Cardiac atrium fibroblast (primary cell): Measurements from ENCODE around the gene ZNF597. TPM values are rescaled to one million over a fixed set of nuclear protein-coding genes. Genes with fewer than 3 reads are reported as not detected.

Experiments
- total RNA-seq: library from RNA; depleted of rRNA; stranded (reverse); fragments of >200 nt; gene quantifications from 2 replicates; pipeline ENCODE4 v1.2.3, GENCODE V29; 2015

ZNF597 gene, protein sequence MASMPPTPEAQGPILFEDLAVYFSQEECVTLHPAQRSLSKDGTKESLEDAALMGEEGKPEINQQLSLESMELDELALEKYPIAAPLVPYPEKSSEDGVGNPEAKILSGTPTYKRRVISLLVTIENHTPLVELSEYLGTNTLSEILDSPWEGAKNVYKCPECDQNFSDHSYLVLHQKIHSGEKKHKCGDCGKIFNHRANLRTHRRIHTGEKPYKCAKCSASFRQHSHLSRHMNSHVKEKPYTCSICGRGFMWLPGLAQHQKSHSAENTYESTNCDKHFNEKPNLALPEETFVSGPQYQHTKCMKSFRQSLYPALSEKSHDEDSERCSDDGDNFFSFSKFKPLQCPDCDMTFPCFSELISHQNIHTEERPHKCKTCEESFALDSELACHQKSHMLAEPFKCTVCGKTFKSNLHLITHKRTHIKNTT
- 1.3 and 1.8 TPM in 2 replicates for total RNA-seq

DNA sequence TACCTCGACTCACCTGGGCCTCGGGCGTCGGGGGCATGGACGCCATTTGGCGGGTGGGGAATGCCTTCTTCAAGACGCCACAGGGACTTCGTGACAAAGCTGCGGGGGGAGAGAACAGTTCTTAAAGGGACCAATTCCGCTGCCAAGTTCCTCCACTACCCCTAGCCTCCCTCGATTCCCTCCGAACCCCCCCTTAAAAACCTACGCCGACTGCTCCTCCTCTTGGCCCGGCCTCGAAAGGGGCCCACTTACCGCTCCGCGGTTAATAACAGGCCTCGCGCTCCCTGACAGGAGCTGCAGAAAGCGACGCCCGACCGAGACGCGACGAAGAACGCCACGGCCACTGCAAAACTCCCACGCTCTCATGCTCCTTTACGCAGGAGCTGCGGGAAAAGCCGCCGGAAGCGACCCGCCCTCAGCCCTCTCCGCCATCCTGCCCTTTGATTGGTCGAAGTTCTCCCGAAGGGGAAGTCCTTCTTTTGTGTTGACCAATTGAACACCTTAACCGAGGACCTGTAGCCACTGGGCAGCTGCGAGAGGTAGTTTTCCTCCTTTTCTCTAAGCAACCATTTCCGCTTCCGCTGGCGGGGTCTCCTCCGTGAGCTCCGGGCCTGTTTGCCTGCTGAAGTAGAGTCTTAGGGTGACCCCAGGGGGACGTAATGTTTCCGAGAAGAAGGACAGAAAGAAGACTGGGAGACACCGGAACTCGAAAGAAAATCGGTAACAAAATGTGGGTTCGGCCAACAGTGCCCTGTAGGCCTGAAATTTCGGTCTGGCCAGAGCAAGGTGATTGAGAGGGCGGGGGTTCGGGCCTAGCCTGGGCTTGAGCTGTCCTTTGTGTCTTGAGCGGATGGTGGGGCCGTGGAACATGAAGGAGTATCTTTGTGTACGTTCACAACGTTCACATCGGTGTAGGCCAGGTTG is at the start of gene ZNF597, which contains the start of gene NAA60:
Gene ZNF597 (minus strand): TSS at position 397 of the 924 bp plus-strand sequence. CDS start 351 bp downstream, at position 46.
Gene NAA60 (plus strand): TSS at position 573 of the 924 bp plus-strand sequence. CDS start 32,548 bp downstream, outside the sequence.

DNA sequence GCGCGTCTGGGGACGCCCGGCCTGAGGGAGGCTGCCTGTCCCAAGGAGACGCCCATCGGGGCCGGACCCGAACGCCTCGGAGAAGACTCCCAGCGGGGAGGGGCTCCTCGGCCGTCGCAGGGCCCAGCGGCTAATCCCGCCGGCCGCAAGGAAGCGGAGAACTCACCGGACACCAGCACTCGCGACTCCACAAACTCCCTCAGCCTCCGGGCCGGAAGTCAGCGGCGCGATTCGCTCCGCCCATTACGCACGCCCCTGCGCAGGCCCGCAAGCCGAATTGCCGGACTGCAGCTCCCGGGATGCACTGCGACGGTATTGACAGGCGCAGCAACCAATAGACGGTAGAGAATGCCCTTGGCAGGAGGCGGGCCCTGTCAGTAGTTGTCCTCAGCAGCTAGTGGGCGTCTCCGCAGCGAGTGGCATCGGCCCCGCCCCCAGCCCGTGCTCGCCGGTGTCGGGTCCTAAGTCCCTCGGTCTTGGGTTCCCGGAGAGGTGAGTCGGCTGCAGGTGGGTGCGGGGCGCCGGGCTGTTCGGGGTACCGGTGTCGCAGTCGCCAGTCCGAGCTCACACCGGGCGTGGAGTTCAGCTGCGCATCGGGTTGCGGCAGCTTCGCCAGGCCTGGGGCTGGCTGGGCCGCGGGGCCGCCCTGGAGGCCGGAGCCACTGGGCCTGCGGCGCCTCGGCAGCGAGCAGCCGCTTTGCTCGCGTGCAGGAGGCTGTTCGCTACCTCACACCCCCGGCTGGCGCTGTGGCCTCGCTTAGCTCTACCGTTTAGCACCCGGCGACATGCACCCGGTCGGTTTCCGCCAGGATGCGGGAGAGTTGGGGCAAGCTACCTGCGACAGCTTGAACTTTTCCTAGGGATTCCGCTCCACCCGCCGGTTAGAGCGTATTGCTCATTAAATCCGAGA is 42.3 kb downstream of the ZNF597 start, which contains the start of the genes ZNF174 and ZSCAN32:
Gene ZNF174 (plus strand): TSS at position 437 of the 910 bp plus-strand sequence. CDS start 790 bp downstream, outside the sequence.
Gene ZSCAN32 (minus strand): TSS at position 226 of the 910 bp plus-strand sequence. CDS start 3,447 bp downstream, outside the sequence.

Other genes starting within 250 kb of the ZNF597 start
- gene ZNF200, start 208.3 kb downstream of the ZNF597 start, total RNA-seq = 8.1 and 9.4 TPM in 2 replicates
- not detected in 2 replicates for gene MEFV, start 186.9 kb downstream of the ZNF597 start, total RNA-seq
- gene ZNF263, start 160.0 kb downstream of the ZNF597 start, total RNA-seq = 46.5 and 54.7 TPM in 2 replicates
- 2.5 and 2.8 TPM in 2 replicates for gene TIGD7, start 138.1 kb downstream of the ZNF597 start, total RNA-seq
- 15.4 and 19.0 TPM in 2 replicates for gene ZNF75A, start 138.0 kb downstream of the ZNF597 start, total RNA-seq
- gene OR2C1, start 87.6 kb downstream of the ZNF597 start, total RNA-seq = not detected in 2 replicates
- 11.5 and 16.2 TPM in 2 replicates for gene ZSCAN32, start 42.5 kb downstream of the ZNF597 start, total RNA-seq
- gene ZNF174, start 42.3 kb downstream of the ZNF597 start, total RNA-seq = 10.3 and 15.7 TPM in 2 replicates
- 16.8 and 19.1 TPM in 2 replicates for gene NAA60, start 176 bp upstream of the ZNF597 start, total RNA-seq
- not detected in 2 replicates for gene C16orf90, start 52.0 kb upstream of the ZNF597 start, total RNA-seq
- gene CLUAP1, start 57.5 kb upstream of the ZNF597 start, total RNA-seq = 10.5 and 12.6 TPM in 2 replicates
- gene NLRC3, start 133.9 kb upstream of the ZNF597 start, total RNA-seq = under 0.01 TPM in 1 of 2 replicates, not detected in the other
- gene SLX4, start 168.1 kb upstream of the ZNF597 start, total RNA-seq = 2.2 and 3.4 TPM in 2 replicates
- 6.0 and 10.8 TPM in 2 replicates for gene DNASE1, start 211.2 kb upstream of the ZNF597 start, total RNA-seq